GM19043 (cell line): ENCODE measurements around the gene JAG2.

Experiments used
- ATAC-seq: cut with Tn5 transposase; IDR thresholded peaks from one replicate; pipeline ENCODE4 v1.9.1; 2021; ENCODE audit warnings: low read depth; ENCODE audit not compliant: unreplicated experiment

Gene JAG2

DNA sequence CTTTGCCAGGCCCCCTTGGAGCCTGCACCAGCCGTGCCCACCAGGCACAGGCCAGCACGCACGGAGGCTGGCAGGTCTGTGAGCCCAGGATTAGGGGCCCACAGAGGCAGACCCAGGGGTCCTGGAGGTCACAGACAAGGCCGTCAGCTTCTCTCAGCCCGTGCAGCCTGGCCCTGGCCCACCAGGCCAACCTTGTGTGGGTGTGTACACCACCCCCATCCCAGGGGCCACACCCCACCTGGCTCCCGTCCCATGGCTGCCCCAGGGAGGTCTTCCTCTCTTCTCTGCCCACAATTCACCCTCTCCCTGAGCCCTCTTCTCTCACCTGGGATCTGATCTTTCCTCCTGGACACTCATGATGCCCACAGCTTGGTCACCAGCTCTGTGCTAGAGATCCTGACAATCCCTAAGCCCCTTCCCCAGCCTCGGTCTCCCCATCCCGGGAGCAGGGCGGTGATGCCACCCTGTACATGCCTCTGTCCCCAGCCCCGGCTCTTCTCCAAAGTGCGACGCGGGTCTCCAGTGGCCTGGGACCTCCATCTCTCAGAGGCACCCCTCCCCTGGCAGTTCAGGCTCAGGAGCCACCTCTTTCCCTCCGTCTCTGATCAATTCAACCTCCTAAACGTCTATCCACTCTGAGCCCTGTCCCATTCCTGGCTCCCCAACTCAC, 72.2 kb downstream of the JAG2 start:
- no peak for ATAC-seq

- no peak for ATAC-seq
Measured at GRCh38 chr14:105095236-105095805, 73.3 kb downstream of the JAG2 start.

DNA sequence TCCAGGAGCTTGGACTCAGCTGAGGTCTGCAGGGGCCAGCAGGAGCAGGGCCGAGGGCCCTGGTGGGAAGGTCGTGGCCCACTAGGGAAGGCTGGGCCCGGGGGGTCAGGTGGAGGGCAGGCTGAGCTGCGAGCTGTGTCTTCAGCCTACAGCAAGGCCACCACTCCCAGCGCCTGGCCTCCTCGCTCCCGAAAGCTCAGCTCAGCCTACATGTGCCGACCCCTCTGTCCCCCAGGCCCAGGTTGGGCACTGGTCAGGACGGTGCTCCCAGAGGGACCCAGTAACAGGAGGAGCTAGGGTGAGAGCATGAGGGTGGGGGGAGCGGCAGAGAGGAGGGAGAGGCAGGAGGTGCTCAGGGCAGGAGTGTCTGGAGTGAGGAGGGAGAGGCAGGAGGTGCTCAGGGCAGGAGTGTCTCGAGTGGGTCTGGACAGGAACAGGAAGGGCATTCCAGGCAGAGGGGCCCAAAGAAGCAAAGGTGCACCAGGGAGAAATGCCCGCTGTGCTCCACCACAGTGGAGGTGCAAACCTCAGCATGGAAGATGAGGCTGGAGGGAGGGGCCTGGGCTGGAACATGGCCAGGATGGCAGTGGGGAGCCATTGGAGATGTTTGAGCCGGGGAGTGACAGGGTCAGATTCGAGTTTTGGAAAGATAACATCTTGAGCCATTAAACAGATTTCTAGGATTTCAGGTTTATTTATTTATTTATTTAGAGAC, 74.2 kb downstream of the JAG2 start:
- ATAC-seq: no peak

- ATAC-seq: peak; percentile 55
Measured at GRCh38 chr14:105093431-105094192, 75.0 kb downstream of the JAG2 start.

DNA sequence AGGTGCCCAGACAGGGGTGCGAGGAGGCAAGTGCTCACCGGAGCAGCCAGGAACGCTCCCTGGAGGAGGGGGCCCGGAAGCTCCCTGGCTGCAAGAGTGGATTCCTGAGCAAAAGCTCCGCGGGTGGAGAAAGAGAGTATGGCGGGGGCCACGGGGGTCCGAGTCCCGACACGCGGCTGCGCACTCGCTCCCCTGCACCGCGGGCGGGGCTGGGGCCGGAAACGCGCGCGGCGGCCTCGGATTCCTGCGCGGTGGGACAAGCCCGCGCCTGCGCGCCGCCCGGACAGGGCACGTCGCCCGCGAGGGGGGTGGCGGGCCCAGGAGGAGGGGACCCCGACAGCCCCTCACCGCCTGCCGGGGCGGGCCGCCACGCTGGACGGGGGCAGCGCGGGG, 75.5 kb downstream of the JAG2 start:
- ATAC-seq: peak; percentile 27

- no peak for ATAC-seq
Measured at GRCh38 chr14:105092171-105093037, 76.2 kb downstream of the JAG2 start.

DNA sequence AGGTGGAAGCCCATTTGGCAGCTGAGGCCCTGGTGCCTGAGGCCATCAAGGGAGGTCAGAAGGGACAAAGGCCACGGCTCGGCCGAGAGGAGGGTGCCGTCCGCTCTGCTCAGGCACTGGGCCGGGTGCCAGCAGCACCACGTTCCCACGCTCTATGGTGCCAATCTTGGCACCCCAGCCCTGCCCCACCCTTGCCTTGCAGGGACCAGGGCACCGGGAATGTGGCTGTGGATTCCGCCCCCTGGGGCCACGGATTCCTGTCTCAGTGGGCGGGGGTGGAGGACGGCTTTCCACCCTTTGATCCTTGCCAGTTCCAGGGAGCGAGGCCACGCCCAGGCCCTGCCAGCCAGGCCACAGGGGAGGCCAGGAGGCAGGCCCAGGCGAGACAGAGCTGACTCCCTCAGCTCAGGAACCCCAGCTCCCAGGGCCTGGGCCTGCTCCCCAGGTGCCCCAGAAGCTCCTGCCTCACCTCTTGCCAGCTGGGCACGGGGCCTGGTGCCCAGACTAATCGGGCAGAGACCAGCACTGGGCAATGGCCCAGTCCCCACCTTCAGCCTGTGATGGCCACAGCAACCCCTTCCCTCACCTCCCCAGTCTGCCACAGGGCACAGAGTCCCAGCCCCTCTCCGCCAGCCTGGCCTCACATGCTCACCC, 76.9 kb downstream of the JAG2 start:
- no peak for ATAC-seq

DNA sequence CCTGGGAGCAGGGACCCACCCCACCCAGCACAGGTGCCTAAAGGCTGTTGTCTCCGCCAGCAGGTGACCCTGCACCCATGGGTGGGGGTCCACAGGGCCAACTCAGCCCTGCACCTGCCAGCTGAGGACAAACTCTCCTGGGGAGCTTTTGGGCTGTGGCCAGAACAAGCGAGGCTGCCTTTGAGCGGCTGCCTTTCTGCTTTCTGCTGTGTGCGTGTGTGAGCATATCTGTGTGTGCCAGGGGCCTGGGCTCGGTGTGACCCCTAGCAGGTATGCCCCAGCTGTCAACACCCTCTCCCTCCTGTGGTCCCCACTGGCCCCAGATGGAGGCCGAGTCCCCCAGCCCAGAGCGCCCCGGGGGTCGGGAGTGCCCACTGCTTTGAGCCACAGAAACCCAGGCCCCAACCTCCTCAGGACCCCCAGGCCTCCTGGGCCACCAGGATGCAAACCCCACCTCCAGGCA, 77.5 kb downstream of the JAG2 start:
- ATAC-seq: no peak
